ENCODE measurements around the gene KIF4B. TPM values are rescaled to one million over a fixed set of nuclear protein-coding genes. Genes with fewer than 3 reads are reported as not detected.
A peak's percentile ranks its signal among the peaks of the same experiment; 100 is the strongest.

KIF4B gene
- total and polyA plus RNA-seq, 5 donors, result 0.08 TPM; not detected in 4

- no peaks in the 10 kb centered on the region for H3K27me3 ChIP-seq (ENCODE audit: control insufficient read depth, insufficient read depth)
- no peak for DNase-seq
- WGBS, result 73% methylated on average over 3 of the region's 3 CpGs
- H3K27ac ChIP-seq (ENCODE audit: low read length), result no peak overlapping the region
- intact Hi-C loops (cut with DNase I), result no loop called here
- no peaks in the 10 kb centered on the region for H3K4me1 ChIP-seq (ENCODE audit: control insufficient read depth, insufficient read depth, low read length)
- ATAC-seq, result peak in 1 of 2 donors; percentile 59
- H3K9me3 ChIP-seq (ENCODE audit: control insufficient read depth, low read length), result no peaks in the 10 kb centered on the region
- no peak overlapping the region for H3K4me3 ChIP-seq (ENCODE audit: low read length)
These were observed 4.9 kb upstream of the KIF4B start for GRCh38 chr5:155008669-155009068.

GRCh38 chr5:155010881-155011280, 2.7 kb upstream of the KIF4B start:
- ATAC-seq, result no peak
- no peak overlapping the region for H3K4me3 ChIP-seq (ENCODE audit: low read length)
- DNase-seq, result no peak
- no peak overlapping the region for H3K27ac ChIP-seq (ENCODE audit: low read length)
- 93% methylated on average over 3 of the region's 3 CpGs for WGBS
- intact Hi-C loops (cut with DNase I), result no loop called here
- H3K4me1 ChIP-seq (ENCODE audit: control insufficient read depth, insufficient read depth, low read length), result no peaks in the 10 kb centered on the region
- H3K9me3 ChIP-seq (ENCODE audit: control insufficient read depth, low read length), result no peaks in the 10 kb centered on the region
- no peaks in the 10 kb centered on the region for H3K27me3 ChIP-seq (ENCODE audit: control insufficient read depth, insufficient read depth)

GRCh38 chr5:155015239-155015638, 1.7 kb downstream of the KIF4B start:
- Histone ChIP-seq H3K4me3 (ENCODE audit: low read length) (no peak overlapping the region), H3K27ac (ENCODE audit: low read length) (no peak overlapping the region), H3K4me1 (ENCODE audit: control insufficient read depth, insufficient read depth, low read length) (no peaks in the 10 kb centered on the region), H3K27me3 (ENCODE audit: control insufficient read depth, insufficient read depth) (no peaks in the 10 kb centered on the region), H3K9me3 (ENCODE audit: control insufficient read depth, low read length) (no peaks in the 10 kb centered on the region)
- DNase-seq (no peak), ATAC-seq (no peak)
- intact Hi-C loops (cut with DNase I), result no loop called here
- WGBS, result 73% methylated on average over 6 of the region's 6 CpGs

DNA sequence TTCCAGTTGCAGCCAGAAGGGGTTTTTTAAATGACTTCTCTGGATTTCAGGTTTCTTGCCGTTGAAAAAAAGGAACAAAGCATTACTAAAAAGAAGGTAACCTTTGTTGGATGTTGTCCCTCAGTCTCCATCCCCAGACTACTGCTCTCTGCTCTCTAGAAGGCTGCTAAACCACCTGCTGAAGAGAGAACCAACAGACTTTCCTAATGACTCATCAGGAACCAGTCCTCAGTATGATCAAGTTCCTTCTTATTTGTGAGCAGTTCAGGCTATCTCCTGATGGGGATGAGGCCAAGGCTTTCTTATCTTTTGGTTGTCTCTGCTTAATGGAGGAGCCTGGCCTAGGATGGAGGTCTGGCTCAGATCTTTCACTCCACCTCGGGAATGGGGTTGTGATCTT, 4.1 kb downstream of the KIF4B start:
- intact Hi-C loops (cut with DNase I), result no loop called here
- ATAC-seq, result no peak
- Histone ChIP-seq H3K4me1 (ENCODE audit: control insufficient read depth, insufficient read depth, low read length) (no peaks in the 10 kb centered on the region), H3K9me3 (ENCODE audit: control insufficient read depth, low read length) (no peaks in the 10 kb centered on the region), H3K4me3 (ENCODE audit: low read length) (no peak overlapping the region), H3K27me3 (ENCODE audit: control insufficient read depth, insufficient read depth) (no peaks in the 10 kb centered on the region), H3K27ac (ENCODE audit: low read length) (no peak overlapping the region)
- no peak for DNase-seq
- WGBS, result 62% methylated on average over 2 of the region's 2 CpGs

GRCh38 chr5:155019601-155020226, 6.2 kb downstream of the KIF4B start:
- H3K27me3 ChIP-seq (ENCODE audit: control insufficient read depth, insufficient read depth), result no peaks in the 10 kb centered on the region
- no peaks in the 10 kb centered on the region for H3K4me1 ChIP-seq (ENCODE audit: control insufficient read depth, insufficient read depth, low read length)
- ATAC-seq (no peak), DNase-seq (peak in 2 of 3 donors; percentile 21 to 32)
- intact Hi-C loops (cut with DNase I), result no loop called here
- H3K27ac ChIP-seq (ENCODE audit: low read length), result no peak overlapping the region
- no peak overlapping the region for H3K4me3 ChIP-seq (ENCODE audit: low read length)
- WGBS, result 81% methylated on average over 17 of the region's 17 CpGs
- H3K9me3 ChIP-seq (ENCODE audit: control insufficient read depth, low read length), result no peaks in the 10 kb centered on the region

DNA sequence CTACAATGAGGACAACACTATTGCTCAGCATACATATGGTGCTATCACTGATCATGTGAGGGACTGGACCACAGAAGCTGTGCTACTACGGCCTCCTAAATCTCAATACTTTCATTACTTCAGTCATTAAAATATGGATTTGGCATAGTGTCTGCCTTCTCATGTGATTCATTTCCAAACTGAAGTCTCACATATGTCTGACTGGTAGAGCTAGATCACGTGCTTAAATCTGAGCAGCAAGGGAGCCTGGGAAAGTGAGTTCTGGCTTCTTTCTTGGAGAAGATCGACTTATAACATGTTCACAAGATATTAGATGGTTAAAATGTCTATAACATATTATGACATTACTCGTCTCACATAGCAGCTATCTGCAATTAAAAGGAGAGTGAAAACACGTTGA, 8.3 kb downstream of the KIF4B start:
- intact Hi-C loops (cut with DNase I), result no loop called here
- H3K4me3 ChIP-seq (ENCODE audit: low read length), result no peak overlapping the region
- DNase-seq, result no peak
- H3K27ac ChIP-seq (ENCODE audit: low read length), result no peak overlapping the region
- no peaks in the 10 kb centered on the region for H3K9me3 ChIP-seq (ENCODE audit: control insufficient read depth, low read length)
- 75% methylated on average over 5 of the region's 5 CpGs for WGBS
- no peaks in the 10 kb centered on the region for H3K4me1 ChIP-seq (ENCODE audit: control insufficient read depth, insufficient read depth, low read length)
- no peak for ATAC-seq
- H3K27me3 ChIP-seq (ENCODE audit: control insufficient read depth, insufficient read depth), result no peaks in the 10 kb centered on the region

- Histone ChIP-seq H3K4me1 (ENCODE audit: control insufficient read depth, insufficient read depth, low read length) (no peaks in the 10 kb centered on the region), H3K27me3 (ENCODE audit: control insufficient read depth, insufficient read depth) (no peaks in the 10 kb centered on the region), H3K4me3 (ENCODE audit: low read length) (no peak overlapping the region), H3K9me3 (ENCODE audit: control insufficient read depth, low read length) (no peaks in the 10 kb centered on the region), H3K27ac (ENCODE audit: low read length) (no peak overlapping the region)
- intact Hi-C loops (cut with DNase I), result no loop called here
- 47% methylated on average over 3 of the region's 3 CpGs for WGBS
- ATAC-seq (no peak), DNase-seq (no peak)
These were observed 9.8 kb downstream of the KIF4B start for GRCh38 chr5:155023320-155023719.

DNA sequence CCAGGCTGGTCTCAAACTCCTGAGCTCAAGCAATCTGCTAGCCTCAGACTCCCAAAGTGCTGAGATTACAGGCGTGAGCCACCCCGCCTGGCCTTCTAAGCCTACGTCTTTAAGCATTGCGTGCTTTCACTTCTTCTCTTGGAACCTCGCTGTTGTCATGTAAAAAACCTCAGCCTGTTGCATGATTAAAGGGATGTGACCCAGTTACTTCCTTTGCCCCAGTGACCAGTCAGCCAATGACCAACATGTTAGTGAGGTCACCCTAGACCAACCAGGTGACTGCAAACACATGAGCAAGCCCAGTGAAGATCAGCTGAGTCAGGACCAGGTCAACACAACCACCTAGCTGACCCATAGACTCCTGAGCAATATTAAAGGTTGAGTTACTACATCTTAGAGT, 10.5 kb downstream of the KIF4B start:
- no peak overlapping the region for H3K27ac ChIP-seq (ENCODE audit: low read length)
- DNase-seq (no peak), ATAC-seq (no peak)
- H3K4me1 ChIP-seq (ENCODE audit: control insufficient read depth, insufficient read depth, low read length), result no peaks in the 10 kb centered on the region
- H3K9me3 ChIP-seq (ENCODE audit: control insufficient read depth, low read length), result no peaks in the 10 kb centered on the region
- H3K4me3 ChIP-seq (ENCODE audit: low read length), result no peak overlapping the region
- no peaks in the 10 kb centered on the region for H3K27me3 ChIP-seq (ENCODE audit: control insufficient read depth, insufficient read depth)
- intact Hi-C loops (cut with DNase I), result no loop called here
- 86% methylated on average over 5 of the region's 5 CpGs for WGBS

DNA sequence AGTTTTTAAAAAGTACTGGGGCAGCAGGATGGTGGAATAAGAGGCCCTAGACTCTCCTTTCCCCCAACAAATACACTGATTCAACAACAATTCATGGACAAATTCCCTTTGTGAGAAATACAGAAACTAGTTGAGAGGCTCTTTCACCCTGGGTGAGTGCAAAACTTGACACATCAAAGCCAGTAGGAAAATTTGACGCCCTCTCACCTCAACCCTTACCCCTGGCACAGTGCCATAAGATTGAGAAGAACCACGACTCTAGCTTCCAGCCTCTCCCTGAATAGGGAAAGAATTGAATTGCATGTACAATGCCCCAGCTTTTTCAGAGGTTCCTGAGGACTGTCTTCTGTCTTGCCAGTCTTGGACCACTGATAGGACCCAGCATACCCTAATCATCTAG, 12.3 kb downstream of the KIF4B start:
- DNase-seq (no peak), ATAC-seq (no peak)
- H3K4me3 ChIP-seq (ENCODE audit: low read length), result no peak overlapping the region
- no peaks in the 10 kb centered on the region for H3K9me3 ChIP-seq (ENCODE audit: control insufficient read depth, low read length)
- 28% methylated on average over 2 of the region's 2 CpGs for WGBS
- no peaks in the 10 kb centered on the region for H3K4me1 ChIP-seq (ENCODE audit: control insufficient read depth, insufficient read depth, low read length)
- no peak overlapping the region for H3K27ac ChIP-seq (ENCODE audit: low read length)
- intact Hi-C loops (cut with DNase I), result no loop called here
- H3K27me3 ChIP-seq (ENCODE audit: control insufficient read depth, insufficient read depth), result no peaks in the 10 kb centered on the region

- H3K4me1 ChIP-seq (ENCODE audit: control insufficient read depth, insufficient read depth, low read length), result no peaks in the 10 kb centered on the region
- no peak overlapping the region for H3K27ac ChIP-seq (ENCODE audit: low read length)
- no peak overlapping the region for H3K4me3 ChIP-seq (ENCODE audit: low read length)
- DNase-seq (no peak), ATAC-seq (no peak)
- intact Hi-C loops (cut with DNase I), result no loop called here
- H3K9me3 ChIP-seq (ENCODE audit: control insufficient read depth, low read length), result no peaks in the 10 kb centered on the region
- WGBS, result 52% methylated on average over 1 of the region's 1 CpG
- H3K27me3 ChIP-seq (ENCODE audit: control insufficient read depth, insufficient read depth), result no peaks in the 10 kb centered on the region
These were observed 14.6 kb downstream of the KIF4B start for GRCh38 chr5:155027993-155028629.

DNA sequence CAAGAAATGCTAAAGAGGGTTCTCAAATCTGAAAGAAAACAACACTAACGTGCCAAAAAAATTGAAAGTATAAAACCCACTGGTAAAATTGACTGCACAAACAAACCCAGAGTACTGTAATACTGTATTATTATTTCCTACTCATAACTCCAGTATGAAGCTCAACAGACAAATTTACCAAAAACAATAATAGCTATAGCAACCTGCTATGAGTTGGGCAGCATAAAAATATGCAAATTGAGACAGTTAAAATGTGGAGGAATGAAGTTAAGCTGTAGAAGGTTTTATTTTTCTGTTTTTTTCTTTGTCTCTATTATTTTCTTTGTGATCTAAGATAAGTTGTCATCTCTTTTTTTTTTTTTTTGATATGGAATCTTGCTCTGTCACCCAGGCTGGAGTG, 15.7 kb downstream of the KIF4B start:
- no peaks in the 10 kb centered on the region for H3K9me3 ChIP-seq (ENCODE audit: control insufficient read depth, low read length)
- ATAC-seq, result no peak
- intact Hi-C loops (cut with DNase I), result no loop called here
- H3K27ac ChIP-seq (ENCODE audit: low read length), result no peak overlapping the region
- no peak overlapping the region for H3K4me3 ChIP-seq (ENCODE audit: low read length)
- 75% methylated on average over 1 of the region's 1 CpG for WGBS
- H3K4me1 ChIP-seq (ENCODE audit: control insufficient read depth, insufficient read depth, low read length), result no peaks in the 10 kb centered on the region
- H3K27me3 ChIP-seq (ENCODE audit: control insufficient read depth, insufficient read depth), result no peaks in the 10 kb centered on the region
- no peak for DNase-seq
